PC-9 (cell line): ENCODE data around the gene AHCYL2. TPM values are rescaled to one million over a fixed set of nuclear protein-coding genes. Genes with fewer than 3 reads are reported as not detected.
"Not testable (repeated sequence)": the region's sequence is repeated elsewhere in the genome, so short reads cannot be mapped to it uniquely, and the experiment has no call there.

Source experiments
- BruUV-seq: library from RNA; stranded (reverse); fragments of 400-500 nt; replicated peaks from 2 replicates; lab custom pipeline; 2021; lab: Mats Ljungman, UMichigan
- CTCF ChIA-PET: fragments of 300-600 bp; sonication (Branson Sonifier 250); formaldehyde crosslinking; loops from one replicate; lab custom pipeline; 2022; ENCODE audit warnings: antibody characterized with exemption; lab: Charles Lee
- POLR2A ChIA-PET: fragments of 300-600 bp; sonication (Branson Sonifier 250); formaldehyde crosslinking; loops from one replicate; lab custom pipeline; 2022; ENCODE audit warnings: antibody characterized with exemption; ENCODE audit not compliant: unreplicated experiment; lab: Charles Lee
- DNase-seq, 2 experiments: peaks; one replicate each; pipeline versions ENCODE4 v3.0.0 to v3.0.0-alpha.2; 2015 to 2022; ENCODE audit warnings: mixed read lengths in 1 of 2
- H2AFZ ChIP-seq: fragments of 200-600 bp; sonication (generic); 2 replicates; pipeline ENCODE4 v1.8.1; 2017; ENCODE audit warnings: antibody characterized with exemption
- H3F3A ChIP-seq: fragments of 200-600 bp; sonication (generic); 2 replicates; pipeline ENCODE4 v1.8.1; 2017; ENCODE audit warnings: antibody characterized with exemption, mild to moderate bottlenecking, low read depth; ENCODE audit not compliant: insufficient read depth
- H3K27ac ChIP-seq: fragments of 200-600 bp; sonication (generic); 2 replicates; pipeline ENCODE4 v1.6.1; 2016; ENCODE audit warnings: mixed run types
- H3K27me3 ChIP-seq: fragments of 200-600 bp; sonication (generic); 2 replicates; pipeline ENCODE4 v1.6.1; 2016; ENCODE audit warnings: low read depth, mixed run types; ENCODE audit not compliant: insufficient read depth
- H3K36me3 ChIP-seq: fragments of 200-600 bp; sonication (generic); 2 replicates; pipeline ENCODE4 v1.6.1; 2016; ENCODE audit warnings: low read depth, mixed run types
- H3K4me1 ChIP-seq: fragments of 200-600 bp; sonication (generic); replicated peaks from 2 replicates; pipeline ENCODE4 v1.6.1; 2016; ENCODE audit warnings: mixed run types; ENCODE audit not compliant: insufficient read depth
- H3K4me2 ChIP-seq: fragments of 200-600 bp; sonication (generic); 2 replicates; pipeline ENCODE4 v1.6.1; 2017; ENCODE audit warnings: mixed run types
- H3K4me3 ChIP-seq: fragments of 200-600 bp; sonication (generic); 2 replicates; pipeline ENCODE4 v1.6.1; 2016; ENCODE audit warnings: mixed run types
- H3K79me2 ChIP-seq: fragments of 200-600 bp; sonication (generic); 2 replicates; pipeline ENCODE4 v1.6.1; 2017; ENCODE audit warnings: low read depth, mixed run types
- H3K9me2 ChIP-seq: fragments of 200-600 bp; sonication (generic); 2 replicates; pipeline ENCODE4 v1.8.1; 2017; ENCODE audit warnings: mild to moderate bottlenecking; ENCODE audit not compliant: insufficient read depth
- H3K9me3 ChIP-seq: fragments of 200-600 bp; sonication (generic); 2 replicates; pipeline ENCODE4 v1.8.1; 2016; ENCODE audit warnings: low read depth; ENCODE audit not compliant: insufficient read depth
- H4K20me1 ChIP-seq: fragments of 200-600 bp; sonication (generic); 2 replicates; pipeline ENCODE4 v1.8.1; 2017; ENCODE audit not compliant: insufficient read depth
- CTCF ChIP-seq: fragments of 200-600 bp; sonication (generic); conservative IDR thresholded peaks from 2 replicates; pipeline ENCODE4 v1.6.1; 2017; ENCODE audit warnings: mixed run types, antibody characterized with exemption, mild to moderate bottlenecking, moderate library complexity
- EZH2 ChIP-seq: fragments of 200-600 bp; sonication (generic); IDR thresholded peaks from 2 replicates; pipeline ENCODE4 v1.8.0; 2017; ENCODE audit warnings: antibody characterized with exemption, low read depth
- intact Hi-C: fragments of 100-400 bp; cut with micrococcal nuclease; formaldehyde crosslinking; loops from one replicate; pipeline ENCODE4 v1.10.0; 2022; ENCODE audit not compliant: unreplicated experiment
- total RNA-seq: library from RNA; stranded (reverse); gene quantifications from 2 replicates; pipeline ENCODE4 v1.2.3, GENCODE V29; 2021

AHCYL2 gene
- total RNA-seq, 1 experiment from 2014 or later: 15.7 TPM

GRCh38 chr7:129298268-129298893 lies 73.6 kb downstream of the AHCYL2 start:
- POLR2A ChIA-PET: interaction anchor here (0.5 to 0.6 kb wide), 2 partner anchors 27 to 1847 kb away, joined by 3 to 4 read pairs; no protein-coding TSS in a partner anchor
- TF ChIP-seq EZH2 (no peak), CTCF (peak; percentile 82)
- Histone ChIP-seq H3K9me3 (no peaks in the 10 kb centered on the region; the same call in 1 of the 2 replicates), H3K4me1 (peaks cover 18% of the 10 kb centered on the region), H3F3A (peaks cover 17% of the 10 kb centered on the region), H3K36me3 (no peaks in the 10 kb centered on the region), H3K9me2 (no peaks in the 10 kb centered on the region), H3K27ac (no peak overlapping the region), H2AFZ (no peak overlapping the region), H3K27me3 (no peaks in the 10 kb centered on the region), H4K20me1 (peaks cover 3% of the 10 kb centered on the region; the same call in 1 of the 2 replicates), H3K79me2 (no peaks in the 10 kb centered on the region), H3K4me3 (no peak overlapping the region), H3K4me2 (no peak overlapping the region)
- CTCF ChIA-PET: interaction anchor here (0.5 to 1.7 kb wide), 4 partner anchors 73 to 1460 kb away, joined by 3 to 12 read pairs (median 4); partner anchors contain the start of gene AHCYL2
- intact Hi-C loops: loop anchor here (1.0 kb wide), 1 partner anchor 80 kb away; no protein-coding TSS in a partner anchor
- DNase-seq: peak in 1 of 2 experiments; percentile 50
- BruUV-seq: no TSS peak

GRCh38 chr7:129299889-129300288 lies 75.1 kb downstream of the AHCYL2 start:
- no peak for DNase-seq
- Histone ChIP-seq H3K27me3 (no peaks in the 10 kb centered on the region), H3K9me3 (no peaks in the 10 kb centered on the region; the same call in 1 of the 2 replicates), H3K36me3 (no peaks in the 10 kb centered on the region), H3K4me1 (peaks cover 11% of the 10 kb centered on the region), H3K79me2 (no peaks in the 10 kb centered on the region), H4K20me1 (peaks cover 3% of the 10 kb centered on the region; the same call in 1 of the 2 replicates), H3K4me2 (no peak overlapping the region), H3F3A (peaks cover 11% of the 10 kb centered on the region), H3K27ac (no peak overlapping the region), H3K4me3 (no peak overlapping the region), H2AFZ (no peak overlapping the region), H3K9me2 (no peaks in the 10 kb centered on the region)
- intact Hi-C loops: no loop called here
- ChIA-PET POLR2A (no interaction called here), CTCF (interaction anchor here (0.6 kb wide), 1 partner anchor 82 kb away, joined by 3 read pairs; no protein-coding TSS in a partner anchor)
- TF ChIP-seq EZH2: no peak
- no TSS peak for BruUV-seq

GRCh38 chr7:129300299-129300698 lies 75.5 kb downstream of the AHCYL2 start:
- H4K20me1 ChIP-seq, H3K79me2 ChIP-seq, H3K4me3 ChIP-seq, DNase-seq, H3K36me3 ChIP-seq, H3K27ac ChIP-seq, H3K4me1 ChIP-seq, H3F3A ChIP-seq, H3K9me3 ChIP-seq, CTCF ChIA-PET, H3K27me3 ChIP-seq, H2AFZ ChIP-seq, H3K4me2 ChIP-seq, POLR2A ChIA-PET, intact Hi-C loops, H3K9me2 ChIP-seq, BruUV-seq: not testable (repeated sequence)

GRCh38 chr7:129307592-129307991 lies 82.8 kb downstream of the AHCYL2 start:
- Histone ChIP-seq H3K9me2 (no peaks in the 10 kb centered on the region), H3K4me1 (no peaks in the 10 kb centered on the region), H3K27ac (no peak overlapping the region), H2AFZ (no peak overlapping the region), H3K27me3 (no peaks in the 10 kb centered on the region), H3F3A (no peaks in the 10 kb centered on the region), H3K36me3 (no peaks in the 10 kb centered on the region), H3K4me3 (no peak overlapping the region), H3K79me2 (no peaks in the 10 kb centered on the region), H4K20me1 (no peaks in the 10 kb centered on the region), H3K9me3 (no peaks in the 10 kb centered on the region), H3K4me2 (no peak overlapping the region)
- POLR2A ChIA-PET: no interaction called here
- CTCF ChIA-PET: no interaction called here
- no TSS peak for BruUV-seq
- TF ChIP-seq EZH2 (no peak), CTCF (no peak)
- intact Hi-C loops: no loop called here
- peak in 1 of 2 experiments; percentile 68 for DNase-seq
